H1 (cell line): ENCODE results near the gene POU6F2. TPM values are rescaled to one million over a fixed set of nuclear protein-coding genes. Genes with fewer than 3 reads are reported as not detected.

ENCODE experiments used
- CTCF ChIA-PET: fragments of 300-600 bp; sonication (Branson Sonifier 250); formaldehyde crosslinking; loops from one replicate; lab custom pipeline; 2021; ENCODE audit not compliant: partially characterized antibody; lab: Charles Lee
- POLR2A ChIA-PET: fragments of 300-600 bp; sonication (Branson Sonifier 250); formaldehyde crosslinking; loops from one replicate; lab custom pipeline; 2021; ENCODE audit warnings: inconsistent platforms; ENCODE audit not compliant: partially characterized antibody; lab: Charles Lee
- DNase-seq, 2 experiments: peaks; one replicate each; pipeline versions ENCODE4 v3.0.0 to v3.0.0-alpha.2; 2010 to 2022; ENCODE audit warnings: low spot score in 2 of 2, low read depth in 1 of 2, mixed read lengths in 1 of 2
- FAIRE-seq: peaks from 2 replicates; lab custom pipeline; 2011; peaks lifted over from hg19 to GRCh38; lab: Jason Lieb, UNC
- H2AFZ ChIP-seq: 2 replicates; pipeline ENCODE4 v1.8.1; 2012; ENCODE audit warnings: low read length, inconsistent platforms
- H2AK5ac ChIP-seq: 2 replicates; pipeline ENCODE4 v1.6.1; 2013; ENCODE audit warnings: low read depth, low read length
- H2BK120ac ChIP-seq: replicated peaks from 2 replicates; pipeline ENCODE3; 2013; ENCODE audit warnings: low read depth, low read length, inconsistent platforms
- H2BK12ac ChIP-seq: 2 replicates; pipeline ENCODE4 v1.6.1; 2013; ENCODE audit warnings: low read depth, low read length
- H2BK15ac ChIP-seq: 2 replicates; pipeline ENCODE4 v1.6.1; 2013; ENCODE audit warnings: low read length
- H2BK20ac ChIP-seq: 2 replicates; pipeline ENCODE4 v1.6.1; 2013; ENCODE audit warnings: low read length
- H2BK5ac ChIP-seq: 2 replicates; pipeline ENCODE4 v1.6.1; 2013; ENCODE audit warnings: low read depth, low read length
- H3K14ac ChIP-seq: 2 replicates; pipeline ENCODE4 v1.6.1; 2013; ENCODE audit warnings: inconsistent platforms; ENCODE audit not compliant: insufficient read length
- H3K18ac ChIP-seq: 2 replicates; pipeline ENCODE4 v1.6.1; 2013; ENCODE audit warnings: low read length; ENCODE audit errors: extremely low read depth
- H3K23ac ChIP-seq: 2 replicates; pipeline ENCODE4 v1.6.1; 2013; ENCODE audit warnings: inconsistent platforms; ENCODE audit not compliant: insufficient read length
- H3K23me2 ChIP-seq: 2 replicates; pipeline ENCODE4 v1.6.1; 2013; ENCODE audit warnings: low read depth, low read length
- H3K27ac ChIP-seq: 2 replicates; pipeline ENCODE4 v1.6.1; 2011; ENCODE audit warnings: low read depth, low read length, inconsistent platforms
- H3K27me3 ChIP-seq, 4 experiments: replicated peaks in 1 of 4; 1 replicate in 1 of 4; 2 replicates in 3 of 4; pipeline versions ENCODE4 v1.6.1 to v1.8.1; 2011 to 2013; ENCODE audit warnings: low read length in 3 of 4, mild to moderate bottlenecking in 3 of 4, inconsistent platforms in 2 of 4, mixed read lengths in 2 of 4, moderate library complexity in 1 of 4; ENCODE audit not compliant: control insufficient read depth in 3 of 4, insufficient read depth in 3 of 4; ENCODE audit errors: extremely low read depth in 1 of 4
- H3K36me3 ChIP-seq, 4 experiments: 2 replicates each; pipeline versions ENCODE4 v1.6.1 to v1.8.1; 2011 to 2013; ENCODE audit warnings: mild to moderate bottlenecking in 4 of 4, low read length in 3 of 4, moderate library complexity in 2 of 4, control low read depth in 1 of 4, inconsistent platforms in 1 of 4; ENCODE audit not compliant: insufficient read depth in 4 of 4, control insufficient read depth in 2 of 4
- H3K4ac ChIP-seq: replicated peaks from 2 replicates; pipeline ENCODE3; 2013; ENCODE audit warnings: low read length, low read depth, mixed read lengths, inconsistent platforms; ENCODE audit not compliant: insufficient read length
- H3K4me1 ChIP-seq, 4 experiments: replicated peaks in 1 of 4; 1 replicate in 1 of 4; 2 replicates in 3 of 4; pipeline versions ENCODE4 v1.6.1 to v1.8.1; 2011 to 2013; ENCODE audit warnings: low read length in 3 of 4, inconsistent platforms in 2 of 4, mixed read lengths in 1 of 4; ENCODE audit not compliant: insufficient read depth in 4 of 4, control insufficient read depth in 3 of 4
- H3K4me2 ChIP-seq, 2 experiments: 2 replicates each; pipeline versions ENCODE4 v1.6.1 to v1.8.1; 2011 to 2013; ENCODE audit warnings: low read depth in 2 of 2, low read length in 2 of 2, control low read depth in 1 of 2, inconsistent platforms in 1 of 2, mild to moderate bottlenecking in 1 of 2; ENCODE audit not compliant: insufficient read depth in 1 of 2
- H3K4me3 ChIP-seq, 4 experiments: fragments of 200-600, 300-600 bp in 1 of 4; sonication (generic), shearing (Covaris generic), sonication (Bioruptor Twin) in 1 of 4; 2 replicates each; pipeline versions ENCODE4 v1.5.1 to v1.8.1; 2011 to 2016; ENCODE audit warnings: low read length in 4 of 4, low read depth in 3 of 4, control low read depth in 2 of 4, inconsistent platforms in 2 of 4, mild to moderate bottlenecking in 2 of 4, mixed read lengths in 1 of 4, moderate library complexity in 1 of 4; ENCODE audit not compliant: insufficient read depth in 2 of 4; ENCODE audit errors: extremely low read depth in 1 of 4
- H3K56ac ChIP-seq: replicated peaks from 2 replicates; pipeline ENCODE3; 2013; ENCODE audit warnings: low read depth, mild to moderate bottlenecking, mixed read lengths, low read length, inconsistent platforms; ENCODE audit not compliant: insufficient read length
- H3K79me1 ChIP-seq: 2 replicates; pipeline ENCODE4 v1.6.1; 2013; ENCODE audit warnings: low read depth, low read length, control low read depth
- H3K79me2 ChIP-seq, 2 experiments: 2 replicates each; pipeline versions ENCODE4 v1.6.1 to v1.8.1; 2012 to 2013; ENCODE audit warnings: low read length in 2 of 2, mild to moderate bottlenecking in 2 of 2, inconsistent platforms in 1 of 2; ENCODE audit not compliant: insufficient read depth in 2 of 2, control insufficient read depth in 1 of 2
- H3K9ac ChIP-seq, 4 experiments: replicated peaks in 1 of 4; 1 replicate in 1 of 4; 2 replicates in 3 of 4; pipeline versions ENCODE4 v1.6.1 to v1.8.1; 2011 to 2013; ENCODE audit warnings: low read depth in 3 of 4, low read length in 3 of 4, control low read depth in 2 of 4, mild to moderate bottlenecking in 2 of 4, moderate library complexity in 2 of 4, inconsistent platforms in 1 of 4; ENCODE audit errors: extremely low read depth in 1 of 4
- H3K9me3 ChIP-seq, 2 experiments: 2 replicates each; pipeline versions ENCODE4 v1.6.1 to v1.8.1; 2012 to 2013; ENCODE audit warnings: mild to moderate bottlenecking in 2 of 2, moderate library complexity in 2 of 2, control low read depth in 1 of 2, inconsistent platforms in 1 of 2, low read depth in 1 of 2, low read length in 1 of 2, mixed read lengths in 1 of 2; ENCODE audit not compliant: insufficient read depth in 2 of 2
- H4K20me1 ChIP-seq, 2 experiments: replicated peaks in 1 of 2; 2 replicates each; pipeline versions ENCODE3 to v1.8.1; 2011 to 2013; ENCODE audit warnings: inconsistent platforms in 2 of 2, low read length in 2 of 2, mild to moderate bottlenecking in 1 of 2; ENCODE audit not compliant: insufficient read depth in 2 of 2, control insufficient read depth in 1 of 2
- H4K5ac ChIP-seq: 2 replicates; pipeline ENCODE4 v1.6.1; 2013; ENCODE audit warnings: low read length, low read depth, mixed read lengths, inconsistent platforms; ENCODE audit not compliant: insufficient read length
- H4K8ac ChIP-seq: 2 replicates; pipeline ENCODE4 v1.8.0; 2013; ENCODE audit warnings: mild to moderate bottlenecking, moderate library complexity, low read length, inconsistent platforms; ENCODE audit not compliant: insufficient read depth; ENCODE audit errors: extremely low read depth
- H4K91ac ChIP-seq: replicated peaks from 2 replicates; pipeline ENCODE3; 2013; ENCODE audit warnings: low read length, mixed read lengths, inconsistent platforms; ENCODE audit not compliant: insufficient read length
- CBX5 ChIP-seq: fragments of 300-800, 300-1000 bp; sonication (generic); IDR thresholded peaks from 2 replicates; pipeline ENCODE4 v1.7.1; 2016; ENCODE audit warnings: antibody characterized with exemption, low read length, low read depth
- EZH2 ChIP-seq: fragments of 200-600 bp; sonication (generic); IDR thresholded peaks from 2 replicates; pipeline ENCODE4 v1.7.1; 2012; ENCODE audit warnings: low read depth, mild to moderate bottlenecking, moderate library complexity, low read length, inconsistent platforms; ENCODE audit not compliant: severe bottlenecking
- GABPA ChIP-seq: IDR thresholded peaks from 2 replicates; pipeline ENCODE4 v1.6.1; 2011; ENCODE audit warnings: mild to moderate bottlenecking, low read length, moderate library complexity, borderline replicate concordance; ENCODE audit not compliant: insufficient read depth
- GTF2F1 ChIP-seq: IDR thresholded peaks from 2 replicates; pipeline ENCODE4 v1.6.1; 2012; ENCODE audit warnings: low read depth, low read length, improper control_type of control experiment, borderline replicate concordance
- POLR2A ChIP-seq, 2 experiments: IDR thresholded peaks; 1 replicate in 1 of 2; 2 replicates in 1 of 2; pipeline ENCODE4 v1.6.1; 2011; ENCODE audit warnings: low read depth in 2 of 2, low read length in 2 of 2, mild to moderate bottlenecking in 2 of 2; ENCODE audit errors: control extremely low read depth in 1 of 2
- RNF2 ChIP-seq: fragments of 200-900, 300-1000 bp; sonication (generic); IDR thresholded peaks from 2 replicates; pipeline ENCODE4 v1.7.1; 2016; ENCODE audit warnings: borderline replicate concordance, low read depth, mild to moderate bottlenecking, antibody characterized with exemption, low read length; ENCODE audit not compliant: poor library complexity, severe bottlenecking; ENCODE audit errors: missing control alignments
- SIN3A ChIP-seq, 2 experiments: IDR thresholded peaks in 1 of 2; conservative IDR thresholded peaks in 1 of 2; 2 replicates each; pipeline ENCODE4 v1.6.1; 2011 to 2012; ENCODE audit warnings: low read length in 2 of 2, improper control_type of control experiment in 1 of 2, low read depth in 1 of 2, mild to moderate bottlenecking in 1 of 2
- SP2 ChIP-seq: IDR thresholded peaks from 2 replicates; pipeline ENCODE4 v1.6.1; 2012; ENCODE audit warnings: mild to moderate bottlenecking, low read length, inconsistent platforms
- WGBS, 2 experiments: shearing (Covaris generic) in 1 of 2; methylation state at CpG; one replicate each; pipeline versions ENCODE4 v1.1.6 to v1.1.7; 2013 to 2015; ENCODE audit warnings: low lambda C conversion rate in 2 of 2, mixed read lengths in 2 of 2, inconsistent platforms in 1 of 2, low coverage in 1 of 2, missing lambda C conversion rate in 1 of 2; ENCODE audit not compliant: insufficient replicate concordance in 2 of 2, insufficient coverage in 1 of 2, insufficient read length in 1 of 2; ENCODE audit errors: extremely low coverage in 1 of 2, missing lambda C conversion rate in 1 of 2; 5-methylcytosine and 5-hydroxymethylcytosine counted together
- polyA plus RNA-seq, 7 experiments: library from polyadenylated mRNA; depleted of rRNA in 3 of 7; stranded (reverse) in 5 of 7; unstranded in 2 of 7; fragments of >200 nt in 5 of 7; fragments of 200-250 nt in 2 of 7; gene quantifications; 1 replicate in 5 of 7; 2 replicates in 1 of 7; 4 replicates in 1 of 7; pipeline versions ENCODE4 v1.2.1 to v1.2.3, GENCODE V29; 2011 to 2013; ENCODE audit warnings: missing spikeins in 2 of 7, mixed read lengths in 2 of 7
- total RNA-seq: library from RNA; stranded (reverse); fragmentation: NEBNext Ultra II Directional; extraction: Animal tissue kit (Norgen Biotek cat#: 25700); gene quantifications from 2 replicates; pipeline ENCODE4 v1.2.1, GENCODE V29; 2021

Gene POU6F2
- total and polyA plus RNA-seq, 2 of the 8 experiments (the other 6 are each of a cell fraction or from before 2014, with no cell fraction given): 1.1 to 2.0 TPM

- H3K4me3 ChIP-seq: no peak overlapping the region
- no peaks in the 10 kb centered on the region for H3K79me1 ChIP-seq
- FAIRE-seq: no peak
Observed at GRCh38 chr7:39127058-39127457, 149.3 kb downstream of the POU6F2 start.

More at GRCh38 chr7:39127058-39127457, 149.3 kb downstream of the POU6F2 start:
- Histone ChIP-seq H3K4me1 (peaks cover 0 to 3% (median 0%) of the 10 kb centered on the region in 4 experiments; a peak in 1 of 7 replicates), H4K20me1 (no peaks in the 10 kb centered on the region), H3K4ac (no peak overlapping the region), H2BK20ac (no peak overlapping the region), H3K4me2 (no peak overlapping the region), H3K23me2 (no peaks in the 10 kb centered on the region), H3K79me2 (no peaks in the 10 kb centered on the region), H2BK15ac (no peak overlapping the region), H2AFZ (no peak overlapping the region), H3K9me3 (no peaks in the 10 kb centered on the region), H3K9ac (no peak overlapping the region), H2AK5ac (no peak overlapping the region), H4K8ac (no peak overlapping the region), H4K91ac (no peak overlapping the region), H2BK120ac (no peak overlapping the region), H3K18ac (no peak overlapping the region), H3K14ac (no peak overlapping the region), H3K27me3 (no peaks in the 10 kb centered on the region), H3K27ac (no peak overlapping the region), H3K56ac (no peak overlapping the region), H3K36me3 (no peaks in the 10 kb centered on the region), H4K5ac (no peak overlapping the region), H2BK12ac (no peak overlapping the region), H3K23ac (no peak overlapping the region), H2BK5ac (no peak overlapping the region)
- WGBS, 2 experiments: 88% methylated on average over 3 of the region's 3 CpGs; no CpG with 5 or more reads in 1 of the 2 experiments
- CTCF ChIA-PET: no interaction called here
- POLR2A ChIA-PET: no interaction called here
- DNase-seq: no peak
- no peak for TF ChIP-seq POLR2A (IDR thresholded peaks at IDR 0.05; ENCODE audit: control extremely low read depth in 1 of 2, low read depth in 2 of 2, low read length in 2 of 2)
- TF ChIP-seq RNF2: no peak
- no peak for TF ChIP-seq GABPA
- TF ChIP-seq CBX5: no peak
- TF ChIP-seq SP2: no peak
- TF ChIP-seq GTF2F1: no peak
- no peak for TF ChIP-seq EZH2
- TF ChIP-seq SIN3A (conservative IDR thresholded peaks at IDR 0.05 in 1 of 2, IDR thresholded peaks at IDR 0.05 in 1 of 2; ENCODE audit: low read depth in 1 of 2, low read length in 2 of 2): no peak
